HG03097 (cell line): ENCODE measurements around the gene SLC24A3.

ENCODE experiments used
- ATAC-seq: cut with Tn5 transposase; IDR thresholded peaks from one replicate; pipeline ENCODE4 v1.9.1; 2021; ENCODE audit not compliant: unreplicated experiment, low FRiP score

Gene SLC24A3

DNA sequence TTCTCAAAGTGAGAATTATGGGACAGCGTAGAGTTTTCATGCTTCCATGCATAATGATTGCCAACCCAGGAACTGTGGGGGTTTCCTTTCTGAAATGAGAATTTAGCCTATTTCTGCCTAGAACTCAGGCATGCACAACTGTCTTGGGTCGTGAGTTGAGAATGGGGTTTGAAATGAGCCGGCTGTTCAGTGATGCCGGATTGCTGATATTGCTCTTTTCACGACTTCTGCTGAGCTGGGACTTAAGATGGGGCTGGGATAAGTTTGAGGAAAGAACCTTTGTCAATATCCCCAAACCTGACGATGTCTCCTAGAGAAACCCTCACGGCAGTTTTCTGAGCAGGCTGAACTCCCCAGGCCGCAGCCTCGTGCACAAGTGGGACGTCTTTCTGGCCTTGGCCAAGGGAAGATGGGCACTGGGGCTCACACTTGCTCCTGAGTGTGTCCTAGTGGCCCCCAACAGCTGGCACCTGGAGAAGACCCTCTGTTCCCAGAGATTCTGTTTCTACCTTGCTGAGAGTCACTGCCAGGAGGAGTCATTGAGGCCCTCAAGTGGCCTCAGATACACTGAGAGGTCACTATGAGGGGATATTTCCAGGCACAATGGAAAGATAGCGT lies 511.5 kb downstream of the SLC24A3 start:
- ATAC-seq = no peak

DNA sequence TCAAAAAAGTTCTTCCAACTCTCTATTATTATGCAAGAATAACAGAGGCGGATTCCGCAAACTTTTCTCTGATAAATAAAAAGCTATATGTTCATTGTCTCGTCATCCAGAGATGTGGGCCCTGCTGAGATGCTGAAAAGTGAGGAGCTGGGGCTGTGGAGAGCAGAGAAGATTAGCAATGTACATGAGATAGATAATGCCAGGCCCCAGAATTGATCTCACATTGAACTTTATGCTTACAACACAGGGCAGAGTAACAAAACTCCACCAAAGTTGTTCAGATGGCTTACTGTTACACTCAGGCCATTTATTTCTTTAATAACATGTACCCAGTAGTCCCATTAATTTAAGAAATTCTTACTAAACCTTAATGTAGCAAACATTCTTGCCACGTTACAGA lies 512.9 kb downstream of the SLC24A3 start:
- ATAC-seq = no peak

DNA sequence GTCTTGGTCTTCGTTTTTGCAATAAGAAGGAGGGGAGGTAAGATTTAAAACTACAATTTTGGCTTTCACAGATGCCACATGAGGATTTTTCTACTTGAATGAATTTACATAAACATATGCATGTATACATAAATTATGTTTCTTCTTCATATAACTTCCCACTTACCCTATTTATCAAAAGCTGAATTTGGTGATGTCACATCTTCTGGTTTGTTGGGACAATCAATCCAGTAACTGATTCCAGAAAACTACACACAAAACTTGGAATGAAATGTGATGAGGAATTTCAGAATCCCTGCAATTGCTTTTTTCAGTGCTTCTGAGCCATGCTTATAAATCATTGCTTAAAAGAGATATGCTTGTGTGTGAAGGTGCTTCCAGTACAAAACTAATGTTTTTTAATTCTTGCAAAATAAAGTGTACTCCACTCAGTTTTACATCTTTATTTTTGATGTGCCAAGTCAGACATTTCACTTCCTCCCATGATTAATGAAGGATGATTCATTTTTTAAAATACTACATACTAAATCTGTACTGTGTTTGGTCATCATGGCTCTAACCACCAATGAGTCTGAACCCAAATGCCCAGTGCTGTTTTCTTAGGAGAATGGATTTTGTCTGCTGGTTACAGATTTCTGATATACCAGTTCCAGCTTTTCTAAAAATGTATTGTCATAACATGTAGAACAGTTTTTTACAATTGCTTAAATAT lies 513.5 kb downstream of the SLC24A3 start:
- ATAC-seq = no peak

DNA sequence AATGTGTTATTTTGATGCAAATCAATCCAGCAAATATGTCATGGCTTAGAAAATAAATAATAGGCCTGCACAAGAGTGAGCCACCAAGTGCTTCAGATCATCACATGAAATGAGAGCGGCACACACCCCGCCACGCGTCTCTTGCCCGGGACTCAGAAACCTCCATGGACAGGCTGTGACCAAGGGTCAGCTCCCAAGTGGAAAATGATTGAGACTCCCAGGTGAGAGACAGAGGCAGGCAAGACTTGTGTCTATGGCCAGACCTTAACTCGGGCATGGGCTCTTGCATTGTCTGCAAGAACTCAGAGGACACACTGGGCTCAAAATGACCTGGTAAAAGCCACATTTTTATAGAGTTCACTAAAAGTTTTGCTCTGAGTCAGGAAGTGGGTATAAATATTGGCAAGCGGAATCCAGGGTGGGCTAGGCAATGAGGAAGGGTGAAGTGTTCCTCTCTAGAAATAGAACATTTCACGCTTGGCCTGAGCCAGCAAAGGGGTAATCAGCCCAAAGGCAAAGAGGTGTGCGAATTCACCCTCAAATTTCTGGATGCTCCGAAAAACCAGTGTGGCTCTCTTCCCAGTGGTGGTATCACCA lies 514.9 kb downstream of the SLC24A3 start:
- ATAC-seq = no peak

- ATAC-seq = no peak
Observed at GRCh38 chr20:19729672-19730071, 517.2 kb downstream of the SLC24A3 start.

- no peak for ATAC-seq
Observed at GRCh38 chr20:19730706-19731105, 518.3 kb downstream of the SLC24A3 start.

GRCh38 chr20:19734811-19735210 lies 522.4 kb downstream of the SLC24A3 start:
- no peak for ATAC-seq

GRCh38 chr20:19735446-19735845 lies 523.0 kb downstream of the SLC24A3 start:
- ATAC-seq = no peak

GRCh38 chr20:19737025-19737424 lies 524.6 kb downstream of the SLC24A3 start:
- no peak for ATAC-seq

DNA sequence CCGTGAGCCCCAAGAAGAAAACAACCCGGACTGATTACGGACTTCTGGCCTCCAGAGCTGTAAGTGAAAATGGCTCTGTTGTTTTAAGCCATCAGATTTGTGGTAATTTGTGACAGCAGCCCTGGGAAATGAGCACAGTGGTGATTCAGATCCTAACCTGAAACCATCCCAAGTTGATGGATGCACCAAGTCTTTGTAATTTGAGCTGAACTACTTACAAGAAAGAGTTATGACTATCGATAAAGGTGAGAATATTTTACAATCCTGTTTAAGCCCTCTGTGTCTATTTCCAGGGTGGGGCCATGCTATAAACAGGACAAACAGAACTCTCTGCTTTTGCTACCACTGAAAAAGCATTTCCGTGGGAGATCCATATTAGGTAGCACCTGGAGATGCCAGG lies 526.5 kb downstream of the SLC24A3 start:
- no peak for ATAC-seq

DNA sequence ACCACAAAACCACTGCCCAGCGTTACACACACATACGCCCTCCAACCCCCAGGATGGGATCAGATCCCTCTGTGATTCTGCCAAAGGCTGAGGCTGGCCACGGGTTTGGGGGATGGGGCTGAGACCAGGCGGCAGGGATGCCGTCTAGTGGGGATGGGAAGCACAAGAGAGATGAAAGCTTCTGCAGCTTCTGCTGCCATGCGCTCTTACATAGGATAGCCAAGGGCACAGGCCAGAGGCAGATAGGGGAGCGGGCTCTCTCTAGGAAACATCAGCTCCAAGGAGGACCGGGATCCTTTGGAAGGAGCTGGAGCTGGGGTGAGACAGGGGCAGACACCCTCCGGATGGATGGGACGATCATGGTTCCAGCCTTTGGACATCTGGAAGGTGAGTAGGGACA lies 526.9 kb downstream of the SLC24A3 start:
- ATAC-seq = no peak

- no peak for ATAC-seq
Observed at GRCh38 chr20:19740512-19740911, 528.1 kb downstream of the SLC24A3 start.

DNA sequence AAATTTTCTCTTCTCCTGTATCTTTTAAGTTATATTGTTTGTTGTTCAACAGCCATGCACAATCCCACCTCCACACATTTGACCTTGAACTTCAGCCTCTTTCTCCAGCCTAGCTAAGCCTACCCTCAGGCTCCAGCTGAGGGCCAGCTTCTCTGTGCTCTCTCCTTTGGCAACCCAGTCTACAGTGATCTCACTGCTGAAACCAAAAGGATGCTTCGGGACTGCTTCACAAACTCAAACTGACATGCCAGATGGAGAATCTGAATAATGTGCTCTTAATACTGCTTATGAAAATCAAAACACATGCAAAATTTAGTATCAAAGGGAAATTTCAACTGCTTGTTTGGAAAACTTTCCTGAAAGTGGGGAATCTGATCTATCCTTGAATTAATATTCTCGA lies 529.5 kb downstream of the SLC24A3 start:
- no peak for ATAC-seq

- ATAC-seq = no peak
Observed at GRCh38 chr20:19742974-19743639, 530.7 kb downstream of the SLC24A3 start.

DNA sequence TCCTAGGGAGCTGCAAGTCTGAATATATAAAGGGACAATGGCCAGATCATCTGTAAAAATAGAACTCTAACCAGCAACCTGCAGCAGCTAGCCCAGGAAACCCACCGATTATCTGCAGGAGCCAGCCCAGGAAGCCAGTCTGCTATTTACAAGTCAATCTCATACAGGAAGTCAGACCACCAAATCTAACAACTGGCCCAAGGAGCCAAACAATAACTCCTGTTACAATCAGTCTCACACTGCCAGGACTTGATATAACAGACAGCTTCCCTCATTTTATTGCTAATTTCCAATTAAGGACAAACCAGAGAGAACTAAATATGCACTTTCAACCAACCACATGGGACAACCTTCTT lies 531.2 kb downstream of the SLC24A3 start:
- ATAC-seq = no peak

GRCh38 chr20:19745106-19745505 lies 532.7 kb downstream of the SLC24A3 start:
- no peak for ATAC-seq

GRCh38 chr20:19745584-19745983 lies 533.1 kb downstream of the SLC24A3 start:
- ATAC-seq = no peak

DNA sequence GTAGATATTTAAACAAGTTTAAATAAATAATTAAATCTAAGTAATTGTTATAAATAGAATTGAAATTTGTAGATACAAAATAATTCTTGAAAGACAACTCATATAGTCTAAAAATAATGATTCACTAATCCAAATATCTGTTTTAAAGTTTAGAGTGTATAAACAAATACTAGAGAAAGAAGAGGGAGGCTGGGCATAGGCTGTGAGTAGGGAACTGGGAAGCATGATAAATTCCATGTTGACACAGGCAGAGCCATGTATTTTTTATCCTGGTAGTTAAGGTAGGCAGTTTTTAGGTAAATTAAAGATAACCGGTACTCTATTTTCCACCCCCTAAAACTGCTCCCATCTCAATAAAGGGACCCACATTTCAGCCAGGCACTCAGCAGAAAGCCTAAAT lies 534.0 kb downstream of the SLC24A3 start:
- ATAC-seq = no peak

DNA sequence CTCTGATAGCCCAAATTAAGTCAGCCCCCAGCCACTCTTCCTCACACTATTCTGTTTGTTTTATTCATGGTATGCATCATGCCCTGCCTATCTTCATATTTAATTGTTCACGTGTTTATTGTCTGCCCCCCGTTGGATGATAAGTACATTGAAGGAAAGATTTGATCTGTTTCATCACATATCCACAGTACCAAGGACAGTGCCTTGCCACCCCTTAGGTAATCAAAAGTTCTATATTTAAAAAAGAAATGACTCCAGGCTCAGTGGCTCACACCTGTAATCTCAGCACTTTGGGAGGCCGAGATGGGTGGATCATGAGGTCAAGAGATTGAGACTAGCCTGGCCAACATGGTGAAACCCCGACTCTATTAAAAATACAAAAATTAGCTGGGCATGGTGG lies 535.5 kb downstream of the SLC24A3 start:
- no peak for ATAC-seq

DNA sequence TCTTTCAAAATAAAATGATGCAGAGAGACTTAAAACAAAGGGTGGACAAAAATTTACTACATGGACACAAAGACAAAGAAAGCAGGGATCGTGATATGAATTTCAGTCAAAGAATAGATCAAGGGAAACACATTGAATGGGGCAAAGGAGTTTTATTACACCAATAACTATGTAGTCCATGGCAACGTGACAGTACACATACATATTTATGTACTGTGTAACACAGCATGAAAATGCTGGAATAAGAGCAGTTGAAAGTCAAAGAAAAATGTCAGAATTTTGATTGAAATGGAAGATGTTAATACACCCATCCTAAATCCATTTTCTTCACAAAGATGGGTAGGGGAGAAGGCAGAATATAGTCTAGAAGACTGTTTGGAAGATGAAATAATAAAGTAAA lies 536.2 kb downstream of the SLC24A3 start:
- no peak for ATAC-seq

DNA sequence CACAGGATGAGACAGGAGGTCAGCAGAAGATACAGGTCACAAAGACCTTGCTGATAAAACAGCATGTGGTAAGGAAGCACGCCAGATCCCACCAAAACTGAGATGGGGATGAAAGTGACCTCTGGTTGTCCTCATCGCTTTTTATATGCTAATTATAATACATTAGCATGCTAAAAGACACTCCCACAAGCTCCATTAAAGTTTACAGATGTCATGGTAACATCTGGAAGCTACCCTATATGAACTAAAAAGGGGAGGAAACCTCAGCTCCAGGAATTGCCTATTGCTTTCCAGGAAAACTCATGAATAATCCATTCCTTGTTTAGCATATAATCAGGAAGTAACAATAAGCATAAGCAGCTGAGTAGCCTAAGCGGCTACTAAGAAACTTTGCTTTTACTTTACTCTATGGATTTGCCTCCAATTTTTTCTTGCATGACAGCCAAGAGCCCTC lies 537.2 kb downstream of the SLC24A3 start:
- no peak for ATAC-seq
